Mammary epithelial cell (primary cell): ENCODE results near the gene MAP4K4.

Source experiments
- EZH2 ChIP-seq: IDR thresholded peaks from 2 replicates; pipeline ENCODE4 v1.6.1; 2012; ENCODE audit warnings: low read length, inconsistent platforms, borderline replicate concordance
- TF ChIP-seq, protein P1 (sequence below), 2 donors: IDR thresholded peaks in 1 of 2; conservative IDR thresholded peaks in 1 of 2; 2 replicates each; pipeline ENCODE4 v1.5.1; 2011 to 2012; ENCODE audit warnings: inconsistent platforms in 2 of 2, low read length in 2 of 2, mild to moderate bottlenecking in 2 of 2, control low read depth in 1 of 2, low read depth in 1 of 2; ENCODE audit not compliant: insufficient read depth in 1 of 2; ENCODE audit errors: extremely low read depth in 1 of 2

DNA sequence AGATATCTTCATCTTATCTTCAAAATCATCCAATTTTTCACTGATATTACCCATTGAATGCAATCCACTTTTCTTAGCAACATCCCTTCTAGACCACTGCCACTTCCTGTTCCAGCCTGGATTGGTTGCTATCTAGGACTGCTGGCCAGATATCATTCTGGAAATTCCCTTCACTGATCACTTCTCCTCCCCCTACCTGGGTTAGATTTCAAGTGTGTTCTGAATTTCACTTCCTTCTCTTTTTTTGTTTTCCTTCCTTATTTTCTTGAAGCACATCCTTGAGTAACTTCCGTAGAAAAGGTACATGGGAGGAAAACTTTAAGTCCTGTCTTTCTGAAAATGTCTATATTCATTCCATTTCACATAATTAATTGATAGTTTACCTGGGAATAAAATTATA is 212.3 kb downstream of the MAP4K4 start:
- TF ChIP-seq, protein P1, sequence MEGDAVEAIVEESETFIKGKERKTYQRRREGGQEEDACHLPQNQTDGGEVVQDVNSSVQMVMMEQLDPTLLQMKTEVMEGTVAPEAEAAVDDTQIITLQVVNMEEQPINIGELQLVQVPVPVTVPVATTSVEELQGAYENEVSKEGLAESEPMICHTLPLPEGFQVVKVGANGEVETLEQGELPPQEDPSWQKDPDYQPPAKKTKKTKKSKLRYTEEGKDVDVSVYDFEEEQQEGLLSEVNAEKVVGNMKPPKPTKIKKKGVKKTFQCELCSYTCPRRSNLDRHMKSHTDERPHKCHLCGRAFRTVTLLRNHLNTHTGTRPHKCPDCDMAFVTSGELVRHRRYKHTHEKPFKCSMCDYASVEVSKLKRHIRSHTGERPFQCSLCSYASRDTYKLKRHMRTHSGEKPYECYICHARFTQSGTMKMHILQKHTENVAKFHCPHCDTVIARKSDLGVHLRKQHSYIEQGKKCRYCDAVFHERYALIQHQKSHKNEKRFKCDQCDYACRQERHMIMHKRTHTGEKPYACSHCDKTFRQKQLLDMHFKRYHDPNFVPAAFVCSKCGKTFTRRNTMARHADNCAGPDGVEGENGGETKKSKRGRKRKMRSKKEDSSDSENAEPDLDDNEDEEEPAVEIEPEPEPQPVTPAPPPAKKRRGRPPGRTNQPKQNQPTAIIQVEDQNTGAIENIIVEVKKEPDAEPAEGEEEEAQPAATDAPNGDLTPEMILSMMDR (conservative IDR thresholded peaks at IDR 0.05 in 1 of 2, IDR thresholded peaks at IDR 0.05 in 1 of 2; ENCODE audit: extremely low read depth in 1 of 2, insufficient read depth in 1 of 2, low read depth in 1 of 2, low read length in 2 of 2), result no peak
- TF ChIP-seq EZH2, result no peak
